ENCODE data around the gene STT3B. TPM values are rescaled to one million over a fixed set of nuclear protein-coding genes. Genes with fewer than 3 reads are reported as not detected.

STT3B gene
- total RNA-seq, 2 experiments from 2014 or later: 111 to 113 TPM

DNA sequence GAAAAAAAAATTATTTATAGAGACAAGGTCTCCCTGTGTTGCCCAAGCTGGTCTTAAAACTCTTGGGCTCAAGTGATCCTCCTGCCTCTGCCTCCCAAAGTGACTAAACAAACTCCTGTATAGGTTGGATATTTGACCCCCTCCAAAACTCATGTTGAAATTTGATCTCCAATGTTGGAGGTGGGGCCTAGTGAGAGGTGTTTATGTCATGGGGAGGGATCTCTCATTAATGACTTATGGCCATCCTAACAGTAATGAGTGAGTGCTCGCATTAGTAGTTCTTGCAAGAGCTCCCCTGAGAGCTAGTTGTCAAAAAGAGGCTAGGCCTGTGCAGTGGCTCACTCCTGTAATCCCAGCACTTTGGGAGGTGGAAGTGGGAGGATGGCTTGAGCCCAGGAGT, 141.2 kb downstream of the STT3B start:
- TF ChIP-seq, protein P1, sequence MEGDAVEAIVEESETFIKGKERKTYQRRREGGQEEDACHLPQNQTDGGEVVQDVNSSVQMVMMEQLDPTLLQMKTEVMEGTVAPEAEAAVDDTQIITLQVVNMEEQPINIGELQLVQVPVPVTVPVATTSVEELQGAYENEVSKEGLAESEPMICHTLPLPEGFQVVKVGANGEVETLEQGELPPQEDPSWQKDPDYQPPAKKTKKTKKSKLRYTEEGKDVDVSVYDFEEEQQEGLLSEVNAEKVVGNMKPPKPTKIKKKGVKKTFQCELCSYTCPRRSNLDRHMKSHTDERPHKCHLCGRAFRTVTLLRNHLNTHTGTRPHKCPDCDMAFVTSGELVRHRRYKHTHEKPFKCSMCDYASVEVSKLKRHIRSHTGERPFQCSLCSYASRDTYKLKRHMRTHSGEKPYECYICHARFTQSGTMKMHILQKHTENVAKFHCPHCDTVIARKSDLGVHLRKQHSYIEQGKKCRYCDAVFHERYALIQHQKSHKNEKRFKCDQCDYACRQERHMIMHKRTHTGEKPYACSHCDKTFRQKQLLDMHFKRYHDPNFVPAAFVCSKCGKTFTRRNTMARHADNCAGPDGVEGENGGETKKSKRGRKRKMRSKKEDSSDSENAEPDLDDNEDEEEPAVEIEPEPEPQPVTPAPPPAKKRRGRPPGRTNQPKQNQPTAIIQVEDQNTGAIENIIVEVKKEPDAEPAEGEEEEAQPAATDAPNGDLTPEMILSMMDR (IDR thresholded peaks at IDR 0.05): no peak
- intact Hi-C loops (cut with DNase I, micrococcal nuclease): no loop called here

DNA sequence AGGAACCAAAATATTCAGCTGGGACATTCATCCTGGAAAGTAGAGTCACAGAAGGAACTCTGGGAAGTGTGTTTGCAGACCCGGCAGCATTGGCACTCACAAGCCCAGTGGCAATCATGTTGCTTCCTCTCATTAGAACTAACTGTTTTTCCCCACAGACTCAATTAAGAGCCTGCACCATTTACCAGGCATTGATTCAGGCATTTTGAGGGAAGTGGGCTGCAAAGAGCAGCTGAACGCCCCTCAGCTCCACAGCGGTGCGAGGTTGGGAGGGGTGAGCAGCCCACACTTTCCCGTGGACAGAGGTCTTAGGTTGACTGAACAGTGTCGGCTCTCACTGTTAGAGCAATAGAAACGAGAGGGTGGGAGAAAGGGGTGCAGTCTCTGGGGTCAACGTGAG, 143.8 kb downstream of the STT3B start:
- no peak for ATAC-seq (ENCODE audit: poor library complexity)
- Mint-ChIP-seq H3K36me3 (ENCODE audit: low read depth) (no peaks in the 10 kb centered on the region), H3K9me3 (no peaks in the 10 kb centered on the region)

More for the DNA sequence above, 141.2 kb downstream of the STT3B start:
- H3K36me3 Mint-ChIP-seq (ENCODE audit: low read depth): no peaks in the 10 kb centered on the region
- no peaks in the 10 kb centered on the region for H3K9me3 Mint-ChIP-seq
- no peaks in the 10 kb centered on the region for H3K27me3 Mint-ChIP-seq
- no peak for ATAC-seq (ENCODE audit: poor library complexity)
- no peaks in the 10 kb centered on the region for H3K4me1 Mint-ChIP-seq (ENCODE audit: low read depth)
- no peaks in the 10 kb centered on the region for H3K27me3 ChIP-seq (ENCODE audit: control insufficient read depth in 1 of 2, insufficient read depth in 2 of 2, low read length in 2 of 2)
- no peaks in the 10 kb centered on the region for H3K9me3 ChIP-seq (ENCODE audit: control insufficient read depth in 1 of 2, insufficient read depth in 1 of 2, low read length in 2 of 2)
- no peaks in the 10 kb centered on the region for H3K36me3 ChIP-seq (ENCODE audit: insufficient read depth, low read length)
- CTCF ChIA-PET: no interaction called here
- H3K27ac Mint-ChIP-seq: no peak overlapping the region
- no peak overlapping the region for H3K27ac ChIP-seq (ENCODE audit: low read depth in 1 of 2, low read length in 2 of 2)
- no peaks in the 10 kb centered on the region for H3K4me1 ChIP-seq (ENCODE audit: insufficient read depth, low read length)
- POLR2A ChIA-PET: interaction anchor here (0.6 kb wide), 1 partner anchor 26 kb away, joined by 3 read pairs; no protein-coding TSS in a partner anchor
- no peak for DNase-seq
- H3K4me3 Mint-ChIP-seq: no peak overlapping the region
- no peak overlapping the region for H3K4me3 ChIP-seq (ENCODE audit: low read length)

DNA sequence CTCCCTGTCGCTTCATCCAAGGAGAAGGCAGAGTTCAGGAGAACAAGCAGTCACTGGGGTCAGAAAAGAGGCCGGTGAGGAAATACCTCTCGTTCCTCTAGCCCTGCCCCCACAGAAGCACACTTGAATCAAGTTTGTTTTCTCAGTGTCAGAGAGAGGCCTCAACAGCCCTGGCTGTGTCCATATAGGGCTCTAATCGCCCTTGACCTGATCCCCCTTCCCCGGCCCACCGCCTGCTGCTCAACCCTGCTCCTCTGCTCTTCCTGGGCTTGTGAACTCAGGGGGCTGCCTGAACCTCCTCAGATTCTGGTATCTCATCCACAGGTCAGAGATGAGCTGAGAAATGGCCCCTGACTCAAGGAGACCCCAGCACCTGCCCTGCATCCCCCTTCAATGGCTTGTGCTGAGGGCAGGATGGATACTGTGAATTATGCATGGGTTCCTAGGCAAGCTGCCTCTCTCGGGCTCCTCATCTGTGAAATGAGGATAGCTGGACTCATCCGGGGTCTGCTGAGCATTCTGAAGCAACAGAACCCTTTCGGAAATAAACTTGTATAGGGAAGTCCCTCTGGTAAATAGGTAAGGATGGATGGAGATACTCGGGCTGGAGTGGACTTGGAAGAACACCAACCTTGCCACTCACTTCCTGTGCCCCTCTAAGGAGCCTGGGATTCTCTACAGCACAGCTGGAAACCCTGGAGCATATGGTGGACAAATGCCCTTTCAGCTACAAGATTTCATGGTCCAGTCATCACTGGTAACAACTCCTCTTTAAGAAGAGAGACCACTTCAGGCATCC, 147.5 kb downstream of the STT3B start:
- H3K36me3 ChIP-seq (ENCODE audit: insufficient read depth, low read length): no peaks in the 10 kb centered on the region
- H3K9me3 Mint-ChIP-seq: no peaks in the 10 kb centered on the region
- H3K27ac Mint-ChIP-seq: no peak overlapping the region
- H3K4me1 ChIP-seq (ENCODE audit: insufficient read depth, low read length): no peaks in the 10 kb centered on the region
- ATAC-seq (ENCODE audit: poor library complexity) (no peak), DNase-seq (no peak)
- no peaks in the 10 kb centered on the region for H3K27me3 ChIP-seq (ENCODE audit: control insufficient read depth in 1 of 2, insufficient read depth in 2 of 2, low read length in 2 of 2)
- H3K4me3 Mint-ChIP-seq: no peak overlapping the region
- H3K27ac ChIP-seq (ENCODE audit: low read depth in 1 of 2, low read length in 2 of 2): no peak overlapping the region
- no peaks in the 10 kb centered on the region for H3K9me3 ChIP-seq (ENCODE audit: control insufficient read depth in 1 of 2, insufficient read depth in 1 of 2, low read length in 2 of 2)
- CTCF ChIA-PET: no interaction called here
- intact Hi-C loops (cut with DNase I, micrococcal nuclease): no loop called here
- no peak overlapping the region for H3K4me3 ChIP-seq (ENCODE audit: low read length)
- H3K27me3 Mint-ChIP-seq: no peaks in the 10 kb centered on the region
- no peaks in the 10 kb centered on the region for H3K36me3 Mint-ChIP-seq (ENCODE audit: low read depth)
- TF ChIP-seq, protein P1 (IDR thresholded peaks at IDR 0.05): no peak
- POLR2A ChIA-PET: no interaction called here
- no peaks in the 10 kb centered on the region for H3K4me1 Mint-ChIP-seq (ENCODE audit: low read depth)

More for the DNA sequence above, 143.8 kb downstream of the STT3B start:
- Histone ChIP-seq H3K27me3 (ENCODE audit: control insufficient read depth in 1 of 2, insufficient read depth in 2 of 2, low read length in 2 of 2) (no peaks in the 10 kb centered on the region), H3K36me3 (ENCODE audit: insufficient read depth, low read length) (no peaks in the 10 kb centered on the region), H3K4me1 (ENCODE audit: insufficient read depth, low read length) (no peaks in the 10 kb centered on the region), H3K9me3 (ENCODE audit: control insufficient read depth in 1 of 2, insufficient read depth in 1 of 2, low read length in 2 of 2) (no peaks in the 10 kb centered on the region), H3K27ac (ENCODE audit: low read depth in 1 of 2, low read length in 2 of 2) (no peak overlapping the region), H3K4me3 (ENCODE audit: low read length) (no peak overlapping the region)
- ChIA-PET POLR2A (no interaction called here), CTCF (interaction anchor here (1.2 kb wide), 1 partner anchor 9 kb away, joined by 3 read pairs; no protein-coding TSS in a partner anchor)
- no peak for DNase-seq
- intact Hi-C loops (cut with DNase I, micrococcal nuclease): no loop called here
- Mint-ChIP-seq H3K27me3 (no peaks in the 10 kb centered on the region), H3K27ac (no peak overlapping the region), H3K4me1 (ENCODE audit: low read depth) (no peaks in the 10 kb centered on the region), H3K4me3 (no peak overlapping the region)
- TF ChIP-seq, protein P1 (IDR thresholded peaks at IDR 0.05): no peak

Measured in CD4-positive, alpha-beta T cell (primary cell).